Esophagus squamous epithelium (tissue), 5 donors: ENCODE results near the gene RNF112. TPM values are rescaled to one million over a fixed set of nuclear protein-coding genes. Genes with fewer than 3 reads are reported as not detected.

Experiments used
- DNase-seq: peaks from one replicate; lab custom pipeline; 2025; lab: John Stamatoyannopoulos, UW
- H3K27ac ChIP-seq, 4 donors: fragments of 200-600 bp; sonication (generic); one replicate each; pipeline ENCODE4 v1.5.1; 2016 to 2019; ENCODE audit warnings: mild to moderate bottlenecking in 1 of 4
- H3K27me3 ChIP-seq, 4 donors: fragments of 200-600 bp; sonication (generic); 1 replicate in 3 of 4; 2 replicates in 1 of 4; pipeline versions ENCODE4 v1.5.1 to v1.6.0; 2017 to 2021; ENCODE audit warnings: antibody characterized with exemption in 1 of 4
- H3K36me3 ChIP-seq, 3 donors: fragments of 200-600 bp; sonication (generic); one replicate each; pipeline ENCODE4 v1.5.1; 2016 to 2019
- H3K4me1 ChIP-seq, 3 donors: fragments of 200-600 bp; sonication (generic); one replicate each; pipeline ENCODE4 v1.5.1; 2017 to 2019
- H3K4me3 ChIP-seq, 4 donors: fragments of 200-600 bp; sonication (generic); 1 replicate in 3 of 4; 2 replicates in 1 of 4; pipeline ENCODE4 v1.5.1; 2016 to 2019; ENCODE audit warnings: mild to moderate bottlenecking in 2 of 4, moderate library complexity in 1 of 4
- H3K9me3 ChIP-seq, 3 donors: fragments of 200-600 bp; sonication (generic); one replicate each; pipeline ENCODE4 v1.5.1; 2016 to 2019
- CTCF ChIP-seq, 6 experiments: fragments of 450-650 bp in 4 of 6; fragments of 200-600 bp in 2 of 6; sonication (generic) in 2 of 6; IDR thresholded peaks; one replicate each; pipeline ENCODE4 v1.5.1; 2016 to 2019; ENCODE audit warnings: antibody characterized with exemption in 6 of 6, mild to moderate bottlenecking in 4 of 6, moderate library complexity in 4 of 6
- POLR2A ChIP-seq, 4 donors: fragments of 450-650 bp; IDR thresholded peaks; one replicate each; pipeline ENCODE4 v1.6.1; 2017; ENCODE audit warnings: antibody characterized with exemption in 4 of 4, mild to moderate bottlenecking in 4 of 4, moderate library complexity in 3 of 4
- WGBS, 2 donors: methylation state at CpG; one replicate each; pipeline ENCODE4 v1.1.5; 2018; 5-methylcytosine and 5-hydroxymethylcytosine counted together
- intact Hi-C: fragments of 100-400 bp; cut with DNase I; formaldehyde crosslinking; loops from one replicate; pipeline ENCODE4 v1.15.0; 2022
- total RNA-seq, 4 donors: library from RNA; depleted of rRNA; stranded (reverse); fragments of >200 nt; gene quantifications; one replicate each; pipeline ENCODE4 v1.1.0, GENCODE V29; 2016
- donor health status: DM: yes; HTN: yes; CAD: no.

RNF112 gene
- total RNA-seq, 4 donors from 2014 or later: 0.45 to 1.5 (median 0.92) TPM; not detected in 1

DNA sequence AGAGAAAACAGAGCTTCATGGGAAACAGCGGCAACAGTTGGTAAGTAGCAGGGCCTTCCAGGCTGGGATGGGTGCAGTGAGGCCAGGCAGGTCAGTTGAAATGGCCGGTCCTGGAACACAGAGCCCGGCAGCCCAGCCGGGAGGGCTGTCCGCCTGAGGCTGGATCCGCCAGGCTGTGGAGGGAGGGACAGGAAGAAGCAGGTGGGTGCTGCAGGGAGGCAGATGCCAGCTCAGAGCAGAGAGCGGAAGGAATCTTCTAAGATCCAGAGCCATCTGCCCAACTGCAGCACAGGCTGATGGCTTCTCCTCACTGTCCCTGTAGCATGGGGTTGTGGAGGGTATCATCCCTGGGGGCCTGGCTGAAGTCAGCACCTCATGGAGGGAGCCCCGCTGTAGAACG lies 599 bp downstream of the RNF112 start:
- H3K4me3 ChIP-seq: peak overlapping the region in 2 of 4 donors; percentile 29 to 49
- peaks cover 0 to 17% (median 0%) of the 10 kb centered on the region in 4 donors for H3K27me3 ChIP-seq
- H3K9me3 ChIP-seq: no peaks in the 10 kb centered on the region
- no peak overlapping the region for H3K27ac ChIP-seq
- intact Hi-C loops: no loop called here
- WGBS, 2 donors: 70 to 80% methylated on average over 1 to 7 of the region's 9 CpGs
- no peaks in the 10 kb centered on the region for H3K36me3 ChIP-seq
- TF ChIP-seq POLR2A (IDR thresholded peaks at IDR 0.05) (no peak), CTCF (IDR thresholded peaks at IDR 0.05) (no peak)
- peaks cover 0 to 25% (median 8%) of the 10 kb centered on the region in 3 donors for H3K4me1 ChIP-seq
- no peak for DNase-seq

- no peak overlapping the region for H3K4me3 ChIP-seq
- H3K9me3 ChIP-seq: no peaks in the 10 kb centered on the region
- H3K4me1 ChIP-seq: peaks cover 0 to 28% (median 8%) of the 10 kb centered on the region in 3 donors
- no peaks in the 10 kb centered on the region for H3K36me3 ChIP-seq
- intact Hi-C loops: no loop called here
- WGBS, 2 donors: 90% methylated on average over 6 of the region's 16 CpGs; no CpG with 5 or more reads in 1 of the 2 donors
- H3K27ac ChIP-seq: no peak overlapping the region
- DNase-seq: no peak
- TF ChIP-seq POLR2A (IDR thresholded peaks at IDR 0.05): no peak
- TF ChIP-seq CTCF (IDR thresholded peaks at IDR 0.05): no peak
- H3K27me3 ChIP-seq: peaks cover 0 to 17% (median 0%) of the 10 kb centered on the region in 4 donors
These were observed 1.5 kb downstream of the RNF112 start for GRCh38 chr17:19412510-19412909.

DNA sequence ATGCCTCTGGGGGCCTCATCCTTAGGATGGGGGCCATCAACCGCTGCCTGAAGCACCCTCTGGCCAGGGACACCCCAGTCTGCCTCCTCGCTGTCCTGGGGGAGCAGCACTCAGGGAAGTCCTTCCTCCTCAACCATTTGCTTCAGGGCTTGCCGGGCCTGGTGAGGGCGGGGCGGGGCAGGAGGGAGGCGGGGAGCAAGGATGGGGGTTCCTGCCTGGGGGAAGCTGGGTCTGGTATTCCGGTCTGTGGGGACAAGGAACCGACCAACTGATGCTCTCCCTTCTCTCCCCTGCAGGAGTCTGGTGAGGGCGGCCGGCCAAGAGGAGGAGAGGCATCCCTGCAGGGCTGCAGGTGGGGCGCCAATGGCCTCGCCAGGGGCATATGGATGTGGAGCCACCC lies 2.0 kb downstream of the RNF112 start:
- intact Hi-C loops: no loop called here
- DNase-seq: no peak
- 80 to 89% methylated on average over 1 to 4 of the region's 12 CpGs for WGBS, 2 donors
- no peaks in the 10 kb centered on the region for H3K36me3 ChIP-seq
- H3K9me3 ChIP-seq: no peaks in the 10 kb centered on the region
- TF ChIP-seq POLR2A (IDR thresholded peaks at IDR 0.05) (no peak), CTCF (IDR thresholded peaks at IDR 0.05) (no peak)
- no peak overlapping the region for H3K27ac ChIP-seq
- peaks cover 0 to 17% (median 0%) of the 10 kb centered on the region in 4 donors for H3K27me3 ChIP-seq
- H3K4me1 ChIP-seq: peaks cover 0 to 32% (median 13%) of the 10 kb centered on the region in 3 donors
- H3K4me3 ChIP-seq: no peak overlapping the region

GRCh38 chr17:19413761-19414160 lies 2.7 kb downstream of the RNF112 start:
- TF ChIP-seq POLR2A (IDR thresholded peaks at IDR 0.05): no peak
- TF ChIP-seq CTCF (IDR thresholded peaks at IDR 0.05): no peak
- H3K4me1 ChIP-seq: peaks cover 0 to 40% (median 20%) of the 10 kb centered on the region in 3 donors
- peaks cover 0 to 17% (median 0%) of the 10 kb centered on the region in 4 donors for H3K27me3 ChIP-seq
- H3K36me3 ChIP-seq: no peaks in the 10 kb centered on the region
- no peak overlapping the region for H3K27ac ChIP-seq
- DNase-seq: no peak
- intact Hi-C loops: no loop called here
- 96% methylated on average over 5 of the region's 5 CpGs; no CpG with 5 or more reads in 1 of the 2 donors for WGBS, 2 donors
- H3K9me3 ChIP-seq: no peaks in the 10 kb centered on the region
- H3K4me3 ChIP-seq: no peak overlapping the region

DNA sequence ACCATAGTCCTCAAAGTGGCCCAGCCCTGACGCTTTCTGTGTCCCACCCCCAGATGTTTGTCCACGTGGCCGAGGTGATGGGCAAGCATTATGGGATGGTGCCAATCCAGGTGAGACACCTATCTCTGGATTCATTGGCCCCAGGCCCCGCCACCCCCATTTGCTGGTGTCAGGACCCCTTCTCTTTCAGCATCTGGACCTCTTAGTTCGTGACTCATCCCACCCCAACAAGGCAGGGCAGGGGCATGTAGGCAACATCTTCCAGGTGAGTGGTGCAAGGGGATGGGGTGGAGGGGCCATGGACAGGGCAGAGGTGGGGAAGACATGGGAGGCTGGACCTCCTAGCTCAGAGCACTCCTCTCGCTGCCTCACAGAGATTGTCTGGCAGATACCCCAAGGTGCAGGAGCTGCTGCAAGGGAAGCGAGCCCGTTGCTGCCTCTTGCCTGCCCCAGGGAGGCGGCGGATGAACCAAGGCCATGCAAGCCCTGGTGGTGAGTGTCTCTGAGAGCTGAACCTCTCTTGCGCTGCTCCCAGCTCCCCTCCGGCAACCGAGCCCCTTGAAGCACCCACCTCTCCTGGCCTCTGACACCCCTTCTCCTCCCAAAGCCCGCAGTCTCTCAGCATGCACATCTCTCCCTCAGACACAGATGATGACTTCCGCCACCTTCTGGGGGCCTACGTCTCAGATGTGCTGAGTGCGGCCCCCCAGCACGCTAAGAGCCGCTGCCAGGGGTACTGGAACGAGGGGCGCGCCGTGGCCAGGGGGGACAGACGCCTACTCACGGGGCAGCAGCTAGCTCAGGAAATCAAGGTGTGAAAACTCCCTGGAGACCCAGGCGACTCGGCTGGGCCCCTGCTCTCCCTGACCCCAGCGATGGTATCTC lies 3.6 kb downstream of the RNF112 start:
- DNase-seq: no peak
- peaks cover 0 to 40% (median 24%) of the 10 kb centered on the region in 3 donors for H3K4me1 ChIP-seq
- H3K36me3 ChIP-seq: no peaks in the 10 kb centered on the region
- H3K27ac ChIP-seq: no peak overlapping the region
- intact Hi-C loops: no loop called here
- 91 to 96% methylated on average over 10 to 11 of the region's 28 CpGs for WGBS, 2 donors
- TF ChIP-seq POLR2A (IDR thresholded peaks at IDR 0.05) (no peak), CTCF (IDR thresholded peaks at IDR 0.05) (no peak)
- no peaks in the 10 kb centered on the region for H3K9me3 ChIP-seq
- H3K27me3 ChIP-seq: peaks cover 0 to 17% (median 0%) of the 10 kb centered on the region in 4 donors
- H3K4me3 ChIP-seq: no peak overlapping the region
